Upper lobe of left lung (tissue), 4 donors: ENCODE measurements around the gene NDUFB11.

Experiments used
- CTCF ChIP-seq, 6 experiments: fragments of 450-650 bp in 4 of 6; fragments of 200-600 bp in 2 of 6; sonication (generic) in 2 of 6; IDR thresholded peaks; one replicate each; pipeline ENCODE4 v1.5.1; 2016 to 2019; ENCODE audit warnings: antibody characterized with exemption in 6 of 6
- POLR2A ChIP-seq, 4 donors: fragments of 450-650 bp; IDR thresholded peaks; one replicate each; pipeline ENCODE4 v1.5.1; 2016 to 2017; ENCODE audit warnings: antibody characterized with exemption in 4 of 4, mild to moderate bottlenecking in 2 of 4
- POLR2AphosphoS5 ChIP-seq, 2 donors: sonication (generic); formaldehyde crosslinking; IDR thresholded peaks; one replicate each; pipeline ENCODE4 v1.5.1; 2017; ENCODE audit warnings: antibody characterized with exemption in 2 of 2

- TF ChIP-seq CTCF (IDR thresholded peaks at IDR 0.05) (no peak), POLR2AphosphoS5 (IDR thresholded peaks at IDR 0.05) (no peak), POLR2A (IDR thresholded peaks at IDR 0.05) (no peak)
Observed at GRCh38 chrX:47184486-47184885, 40.0 kb upstream of the NDUFB11 start.
